ENCODE results near the gene NOL9. TPM values are rescaled to one million over a fixed set of nuclear protein-coding genes. Genes with fewer than 3 reads are reported as not detected.

NOL9 gene
- total RNA-seq, 2 experiments from 2014 or later, result 32.5 to 39.1 TPM

DNA sequence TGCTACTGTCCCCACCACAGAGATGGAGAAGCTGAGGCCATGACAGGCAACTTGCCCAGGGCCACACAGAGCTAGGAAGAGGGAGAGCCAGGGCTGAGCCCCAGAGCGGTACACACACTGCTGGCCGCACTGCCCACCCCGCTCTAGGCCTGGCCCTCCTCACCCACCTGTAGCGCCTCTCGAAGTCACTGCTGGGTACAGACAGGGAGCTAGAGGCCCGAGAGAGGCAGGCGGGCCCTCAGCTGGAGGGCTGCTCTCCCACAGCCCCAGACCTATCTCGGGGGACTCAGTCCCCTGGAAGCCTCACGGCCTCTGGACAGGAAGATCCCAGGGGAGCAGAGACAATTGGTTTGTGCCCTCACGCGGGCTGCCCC lies 45.5 kb downstream of the NOL9 start:
- no peak for DNase-seq
- no peak for ATAC-seq

DNA sequence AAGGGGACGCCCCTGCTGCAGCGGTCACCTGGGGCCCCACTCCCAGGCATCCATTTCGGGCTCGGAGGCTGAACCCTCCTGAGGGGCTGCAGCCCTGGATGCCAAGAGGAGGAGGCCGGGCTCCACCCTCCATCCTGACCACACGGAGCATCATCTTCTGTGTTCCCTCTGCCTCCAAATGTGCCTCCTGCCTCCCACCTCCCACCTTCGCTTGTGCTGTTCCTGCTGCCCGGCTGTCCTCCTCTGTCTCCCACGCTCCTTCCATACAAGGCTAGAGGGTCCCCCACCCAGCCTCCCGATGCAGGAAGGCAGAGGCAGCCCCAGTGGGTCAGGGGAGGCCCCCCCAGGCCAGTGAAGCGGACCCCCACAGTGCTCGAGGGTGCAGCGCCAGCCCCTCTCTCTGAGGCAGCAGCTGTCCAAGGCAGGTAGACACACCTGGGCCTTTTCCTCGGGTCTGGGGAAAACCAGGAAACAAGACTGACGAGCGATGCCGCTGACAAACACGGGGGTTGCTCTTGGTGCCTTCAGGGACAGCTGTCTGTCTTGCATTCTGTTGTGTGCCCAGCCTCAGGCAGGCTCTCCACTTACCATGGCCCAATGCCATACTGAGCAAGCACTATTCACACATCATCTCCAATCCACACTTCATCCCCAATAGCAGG lies 46.0 kb downstream of the NOL9 start:
- no peaks in the 10 kb centered on the region for H3K36me3 Mint-ChIP-seq
- H3K4me3 Mint-ChIP-seq, result no peak overlapping the region
- no peak for DNase-seq
- no peaks in the 10 kb centered on the region for H3K4me1 Mint-ChIP-seq
- no peaks in the 10 kb centered on the region for H3K27me3 Mint-ChIP-seq
- CTCF ChIA-PET, result no interaction called here
- ATAC-seq, result no peak
- no peaks in the 10 kb centered on the region for H3K9me3 Mint-ChIP-seq (ENCODE audit: low read depth)
- no peak overlapping the region for H3K27ac Mint-ChIP-seq

More for the DNA sequence above, 45.5 kb downstream of the NOL9 start:
- Mint-ChIP-seq H3K36me3 (no peaks in the 10 kb centered on the region), H3K4me3 (no peak overlapping the region), H3K27me3 (no peaks in the 10 kb centered on the region), H3K9me3 (ENCODE audit: low read depth) (no peaks in the 10 kb centered on the region), H3K27ac (no peak overlapping the region), H3K4me1 (no peaks in the 10 kb centered on the region)
- CTCF ChIA-PET, result interaction anchor here (0.9 kb wide), 1 partner anchor 13 kb away, joined by 3 read pairs; no protein-coding TSS in a partner anchor

- H3K4me1 Mint-ChIP-seq, result no peaks in the 10 kb centered on the region
- DNase-seq (no peak), ATAC-seq (no peak)
- H3K9me3 Mint-ChIP-seq (ENCODE audit: low read depth), result no peaks in the 10 kb centered on the region
- H3K36me3 Mint-ChIP-seq, result no peaks in the 10 kb centered on the region
- H3K27ac Mint-ChIP-seq, result no peak overlapping the region
- no peak overlapping the region for H3K4me3 Mint-ChIP-seq
- CTCF ChIA-PET, result interaction anchor here (1.0 to 1.4 kb wide), 4 partner anchors 8 to 17 kb away, joined by 3 to 6 read pairs (median 4); partner anchors contain the start of gene PLEKHG5
- H3K27me3 Mint-ChIP-seq, result no peaks in the 10 kb centered on the region
Measured at GRCh38 chr1:6507461-6507911, 46.8 kb downstream of the NOL9 start.

DNA sequence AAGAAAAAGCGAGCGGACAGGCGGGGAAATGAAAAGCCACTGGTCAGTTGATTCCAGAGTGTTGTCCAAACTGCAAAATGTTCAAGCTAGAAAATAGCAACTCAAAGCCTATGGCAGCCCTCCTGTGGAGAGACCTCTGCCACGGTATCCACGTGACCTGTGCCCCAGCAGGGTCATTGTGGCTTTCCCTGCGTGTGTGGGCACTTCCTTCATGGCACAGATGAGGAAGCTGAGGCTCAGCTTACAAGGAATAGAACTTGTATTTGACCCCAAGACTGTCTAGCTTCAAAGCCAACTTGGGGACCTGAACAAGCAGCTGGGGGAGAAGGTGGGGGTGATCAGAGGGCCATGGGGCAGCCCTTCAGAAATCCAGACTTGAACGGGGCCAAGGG lies 47.3 kb downstream of the NOL9 start:
- Mint-ChIP-seq H3K27ac (no peak overlapping the region), H3K4me1 (no peaks in the 10 kb centered on the region), H3K36me3 (no peaks in the 10 kb centered on the region), H3K27me3 (no peaks in the 10 kb centered on the region), H3K4me3 (no peak overlapping the region), H3K9me3 (ENCODE audit: low read depth) (no peaks in the 10 kb centered on the region)
- no peak for DNase-seq
- no peak for ATAC-seq
- CTCF ChIA-PET, result interaction anchor here (1.0 to 1.4 kb wide), 4 partner anchors 8 to 16 kb away, joined by 3 to 6 read pairs (median 4); partner anchors contain the start of gene PLEKHG5

DNA sequence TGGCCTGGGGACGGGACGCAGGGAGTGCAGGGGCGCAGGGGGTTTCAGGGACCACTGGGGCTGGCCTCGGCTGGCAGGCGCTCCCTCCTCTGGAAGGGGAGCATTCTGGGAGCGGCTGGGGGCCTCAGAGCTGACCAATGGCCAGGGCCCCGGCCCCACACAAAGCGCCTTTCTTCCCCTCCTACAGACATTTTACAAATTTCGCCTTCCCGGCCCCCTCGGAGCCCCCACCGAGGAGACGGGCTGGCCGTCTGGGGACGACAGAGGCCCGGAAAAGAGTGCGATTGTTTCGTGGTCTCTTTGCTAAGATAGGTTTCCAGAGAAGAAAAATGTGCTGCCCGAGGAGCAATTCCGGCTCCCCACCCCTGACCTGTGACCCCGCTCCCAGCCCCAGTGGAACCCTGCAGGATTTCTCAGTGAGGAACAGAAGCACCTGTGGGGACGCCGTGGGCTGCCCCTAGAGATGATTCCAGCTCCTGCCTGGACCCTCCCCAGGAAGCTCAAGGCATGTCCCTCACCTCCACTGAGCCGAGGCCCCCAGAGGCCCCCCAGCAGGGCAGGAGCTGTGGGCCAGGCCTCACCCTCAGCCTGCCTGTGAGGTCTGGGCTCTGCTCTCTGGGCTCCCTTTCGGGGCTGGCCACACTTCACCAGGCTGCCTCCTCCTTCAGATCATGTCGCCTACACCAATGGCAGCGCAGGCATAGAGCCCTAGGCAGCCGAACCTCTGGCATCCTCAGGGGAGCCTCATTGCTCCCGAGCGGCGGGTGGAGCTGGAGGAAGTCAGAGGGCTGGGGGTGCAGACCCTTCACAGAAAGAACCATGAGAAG lies 47.9 kb downstream of the NOL9 start:
- CTCF ChIA-PET, result interaction anchor here (1.0 to 1.4 kb wide), 5 partner anchors 9 to 17 kb away, joined by 3 to 6 read pairs (median 5); partner anchors contain the start of gene PLEKHG5
- Mint-ChIP-seq H3K4me1 (no peaks in the 10 kb centered on the region), H3K27me3 (peaks cover under 1% of the 10 kb centered on the region), H3K4me3 (no peak overlapping the region), H3K9me3 (ENCODE audit: low read depth) (no peaks in the 10 kb centered on the region), H3K36me3 (no peaks in the 10 kb centered on the region), H3K27ac (no peak overlapping the region)
- no peak for ATAC-seq
- DNase-seq, result no peak

DNA sequence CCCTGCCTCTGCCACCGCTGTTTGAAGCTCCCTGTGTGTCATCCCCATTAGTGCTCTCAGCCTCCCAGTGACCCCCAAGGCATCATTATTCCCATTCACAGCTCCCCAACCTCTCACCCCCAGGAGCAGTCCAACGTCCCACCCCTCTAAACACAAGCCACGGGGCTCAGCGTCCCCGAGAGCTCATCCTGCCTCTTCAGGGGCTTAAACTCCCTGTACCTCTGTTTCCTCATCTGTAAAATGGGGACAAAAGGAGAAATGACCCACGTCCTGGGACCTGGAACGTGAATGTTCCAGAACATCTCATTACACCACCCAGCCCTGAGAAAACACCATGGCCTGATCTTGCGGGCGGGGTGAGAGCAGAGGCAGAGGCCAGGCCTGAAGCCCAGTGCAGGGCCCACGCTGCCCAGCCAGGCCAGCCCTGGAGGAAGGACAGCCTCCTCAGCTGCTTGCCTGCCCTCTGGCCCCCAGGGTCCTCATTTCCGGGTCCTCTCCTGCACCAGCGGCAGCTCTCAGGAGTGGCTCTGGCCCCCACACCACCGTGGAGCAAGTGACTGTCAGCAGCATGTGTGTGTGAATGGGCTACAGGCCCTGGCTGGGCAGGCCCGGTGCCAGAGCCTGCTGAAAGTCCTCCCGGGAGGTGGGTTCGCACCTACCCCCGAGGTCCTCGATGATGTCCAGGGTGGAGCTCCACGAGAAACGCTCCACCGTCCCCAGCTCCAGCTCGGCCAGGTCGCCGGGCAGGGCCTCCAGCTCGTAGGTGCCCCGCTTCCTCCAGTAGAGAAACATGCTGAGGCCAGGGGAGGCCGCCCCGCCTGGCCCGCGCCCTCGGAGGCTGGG lies 48.7 kb downstream of the NOL9 start:
- no peak overlapping the region for H3K4me3 Mint-ChIP-seq

DNA sequence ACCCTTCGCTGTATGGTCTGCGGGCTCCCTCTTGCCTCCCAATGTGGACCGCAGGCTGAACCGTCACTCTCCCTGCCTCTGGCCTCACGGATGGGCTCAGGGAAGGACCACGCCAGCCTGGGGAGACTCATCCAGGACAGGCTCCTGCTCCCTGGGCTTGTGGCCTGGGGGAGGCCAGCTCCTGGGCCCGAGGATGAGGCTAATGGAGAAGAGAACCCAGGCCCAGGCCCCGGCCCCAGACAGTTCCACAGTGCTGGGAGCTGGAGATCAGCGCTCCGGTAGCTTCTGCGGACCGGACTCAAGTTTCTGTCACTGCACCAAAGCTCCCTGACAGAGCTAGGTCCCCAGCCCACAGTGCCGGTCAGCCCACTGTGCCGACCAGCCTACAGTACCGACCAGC lies 49.4 kb downstream of the NOL9 start:
- CTCF ChIA-PET, result interaction anchor here (0.9 to 1.4 kb wide), 2 partner anchors 14 to 18 kb away, joined by 3 to 5 read pairs; no protein-coding TSS in a partner anchor
- DNase-seq (no peak), ATAC-seq (no peak)
- H3K27ac Mint-ChIP-seq, result no peak overlapping the region
- H3K9me3 Mint-ChIP-seq (ENCODE audit: low read depth), result no peaks in the 10 kb centered on the region
- H3K27me3 Mint-ChIP-seq, result peaks cover 4% of the 10 kb centered on the region
- H3K4me3 Mint-ChIP-seq, result no peak overlapping the region
- no peaks in the 10 kb centered on the region for H3K36me3 Mint-ChIP-seq
- H3K4me1 Mint-ChIP-seq, result no peaks in the 10 kb centered on the region

More for the DNA sequence above, 48.7 kb downstream of the NOL9 start:
- no peak for DNase-seq
- no peaks in the 10 kb centered on the region for H3K9me3 Mint-ChIP-seq (ENCODE audit: low read depth)
- CTCF ChIA-PET, result interaction anchor here (0.9 to 1.4 kb wide), 2 partner anchors 15 to 18 kb away, joined by 3 to 5 read pairs; no protein-coding TSS in a partner anchor
- no peaks in the 10 kb centered on the region for H3K4me1 Mint-ChIP-seq
- ATAC-seq, result no peak
- H3K27me3 Mint-ChIP-seq, result peaks cover 4% of the 10 kb centered on the region
- H3K27ac Mint-ChIP-seq, result no peak overlapping the region
- H3K36me3 Mint-ChIP-seq, result no peaks in the 10 kb centered on the region

GRCh38 chr1:6503884-6504602 lies 50.3 kb downstream of the NOL9 start:
- Mint-ChIP-seq H3K27me3 (peaks cover 7% of the 10 kb centered on the region), H3K36me3 (no peaks in the 10 kb centered on the region), H3K4me3 (no peak overlapping the region), H3K9me3 (ENCODE audit: low read depth) (no peaks in the 10 kb centered on the region), H3K27ac (no peak overlapping the region), H3K4me1 (no peaks in the 10 kb centered on the region)
- ATAC-seq (no peak), DNase-seq (no peak)
- CTCF ChIA-PET, result interaction anchor here (6.2 kb wide), 1 partner anchor 13 kb away, joined by 41 read pairs; the partner anchor contains the start of gene PLEKHG5

GRCh38 chr1:6502000-6502891 lies 52.1 kb downstream of the NOL9 start:
- H3K27ac Mint-ChIP-seq, result no peak overlapping the region
- H3K4me1 Mint-ChIP-seq, result peaks cover 1% of the 10 kb centered on the region
- H3K9me3 Mint-ChIP-seq (ENCODE audit: low read depth), result no peaks in the 10 kb centered on the region
- ATAC-seq, result no peak
- no peaks in the 10 kb centered on the region for H3K36me3 Mint-ChIP-seq
- H3K4me3 Mint-ChIP-seq, result no peak overlapping the region
- CTCF ChIA-PET, result interaction anchor here (1.2 to 6.2 kb wide), 2 partner anchors 11 to 52 kb away, joined by 4 to 41 read pairs; partner anchors contain the start of genes NOL9 and PLEKHG5
- DNase-seq, result no peak
- peaks cover 20% of the 10 kb centered on the region for H3K27me3 Mint-ChIP-seq

DNA sequence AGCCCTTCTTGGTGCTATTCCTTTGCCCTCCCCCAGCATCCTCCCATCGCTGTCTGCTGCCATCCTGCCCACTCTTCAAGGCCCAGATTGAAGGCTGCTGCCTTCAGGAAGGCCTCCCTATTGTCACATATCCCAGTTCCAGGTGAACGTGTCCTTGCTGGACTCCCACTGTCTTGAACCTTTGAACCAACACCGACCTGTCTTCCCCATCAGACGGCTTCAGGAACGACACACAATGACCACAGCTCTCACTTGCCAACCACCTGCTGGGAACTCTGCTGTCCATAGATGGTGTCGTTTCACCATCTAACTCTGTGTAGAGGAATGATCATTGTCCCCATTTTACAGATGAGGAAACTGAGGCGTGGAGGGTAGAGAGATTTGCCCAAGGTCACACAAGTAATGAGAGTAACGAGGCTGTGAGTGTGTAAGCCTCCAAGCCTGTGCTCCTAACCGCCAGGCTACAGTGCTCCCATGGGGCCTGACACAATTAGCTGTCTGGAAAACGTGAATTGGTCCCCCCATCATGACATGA lies 53.0 kb downstream of the NOL9 start:
- H3K27ac Mint-ChIP-seq, result no peak overlapping the region

GRCh38 chr1:6500544-6501278 lies 53.6 kb downstream of the NOL9 start:
- ATAC-seq, result no peak
- CTCF ChIA-PET, result interaction anchor here (1.7 to 6.2 kb wide), 2 partner anchors 10 to 15 kb away, joined by 6 to 41 read pairs; partner anchors contain the start of gene PLEKHG5
- Mint-ChIP-seq H3K27me3 (peaks cover 29% of the 10 kb centered on the region), H3K4me1 (peaks cover 3% of the 10 kb centered on the region), H3K36me3 (no peaks in the 10 kb centered on the region), H3K4me3 (no peak overlapping the region), H3K27ac (no peak overlapping the region), H3K9me3 (ENCODE audit: low read depth) (no peaks in the 10 kb centered on the region)
- no peak for DNase-seq

More for the DNA sequence above, 53.0 kb downstream of the NOL9 start:
- no peaks in the 10 kb centered on the region for H3K36me3 Mint-ChIP-seq
- no peak overlapping the region for H3K4me3 Mint-ChIP-seq
- peaks cover 25% of the 10 kb centered on the region for H3K27me3 Mint-ChIP-seq
- DNase-seq, result no peak
- CTCF ChIA-PET, result interaction anchor here (6.2 kb wide), 1 partner anchor 11 kb away, joined by 41 read pairs; the partner anchor contains the start of gene PLEKHG5
- peaks cover 1% of the 10 kb centered on the region for H3K4me1 Mint-ChIP-seq
- ATAC-seq, result no peak
- no peaks in the 10 kb centered on the region for H3K9me3 Mint-ChIP-seq (ENCODE audit: low read depth)
